ENCODE data around the gene INPP4B.

The INPP4B gene

DNA sequence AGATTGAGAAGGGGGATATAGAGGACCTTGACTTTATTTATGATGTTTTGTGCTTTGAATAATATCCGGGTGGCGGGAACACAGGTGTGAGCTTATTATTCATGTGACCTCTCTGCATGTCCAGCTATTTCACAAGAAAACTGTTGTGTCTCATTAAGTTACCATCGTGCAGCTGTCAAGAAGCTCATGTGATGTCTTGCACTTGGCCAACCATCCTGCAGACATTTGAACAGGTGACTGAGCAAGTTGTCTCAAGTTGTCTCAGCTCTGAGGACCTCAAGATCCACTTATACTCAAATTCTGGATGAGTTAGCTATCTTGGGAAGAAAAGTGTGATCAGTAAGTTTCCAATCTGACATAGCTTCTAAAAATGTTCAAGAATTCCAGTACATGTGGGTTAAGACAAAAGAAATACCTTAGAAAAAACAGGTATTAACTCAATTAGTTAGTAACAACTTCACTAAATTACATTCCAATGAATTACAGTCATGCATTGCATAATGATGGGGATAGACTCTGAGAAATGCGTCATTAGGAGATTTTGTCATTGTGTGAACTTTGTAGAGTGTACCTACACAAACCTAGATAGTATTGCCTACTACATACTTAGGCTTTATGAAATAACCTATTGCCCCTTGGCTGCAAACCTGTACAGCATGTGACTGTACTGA is 462.2 kb downstream of the INPP4B start:
- no peaks in the 10 kb centered on the region for H3K9me3 ChIP-seq (replicated peaks in 1 of 11)
- no peak overlapping the region for H3K27ac ChIP-seq
- H3K9ac ChIP-seq = no peak overlapping the region
- H4K20me1 ChIP-seq = no peaks in the 10 kb centered on the region
- no peak for TF ChIP-seq Cebpa-rat (IDR thresholded peaks at IDR 0.05)
- no peaks in the 10 kb centered on the region for H3K27me3 ChIP-seq
- no peak overlapping the region for H3K4me3 ChIP-seq
- H3K4me1 ChIP-seq = no peaks in the 10 kb centered on the region
- H3K4me2 ChIP-seq = no peak overlapping the region
- H3K36me3 ChIP-seq = no peaks in the 10 kb centered on the region

DNA sequence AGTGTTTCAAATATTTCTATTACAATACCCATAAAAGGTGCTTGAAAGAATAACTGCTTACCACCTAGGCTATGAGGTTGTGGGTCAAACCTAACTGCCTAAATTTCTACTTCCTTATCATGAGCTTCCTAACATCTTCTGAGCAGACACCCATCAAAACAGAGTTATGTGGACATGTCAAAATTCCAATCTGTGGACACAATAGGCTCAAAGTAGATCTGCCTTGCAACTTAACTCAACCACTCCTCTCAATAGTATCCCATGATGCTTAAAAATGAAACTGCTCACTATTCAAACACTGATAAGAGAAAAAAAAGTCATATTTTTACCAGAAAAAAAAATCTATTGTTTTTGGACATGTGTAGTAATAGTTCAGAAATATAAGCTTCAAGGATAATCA is 462.7 kb downstream of the INPP4B start:
- Histone ChIP-seq H3K9ac (no peak overlapping the region), H3K27me3 (no peaks in the 10 kb centered on the region), H3K9me3 (replicated peaks in 1 of 11) (no peaks in the 10 kb centered on the region), H4K20me1 (no peaks in the 10 kb centered on the region), H3K36me3 (no peaks in the 10 kb centered on the region), H3K4me3 (no peak overlapping the region), H3K4me1 (no peaks in the 10 kb centered on the region), H3K27ac (no peak overlapping the region), H3K4me2 (no peak overlapping the region)
- no peak for TF ChIP-seq Cebpa-rat (IDR thresholded peaks at IDR 0.05)

DNA sequence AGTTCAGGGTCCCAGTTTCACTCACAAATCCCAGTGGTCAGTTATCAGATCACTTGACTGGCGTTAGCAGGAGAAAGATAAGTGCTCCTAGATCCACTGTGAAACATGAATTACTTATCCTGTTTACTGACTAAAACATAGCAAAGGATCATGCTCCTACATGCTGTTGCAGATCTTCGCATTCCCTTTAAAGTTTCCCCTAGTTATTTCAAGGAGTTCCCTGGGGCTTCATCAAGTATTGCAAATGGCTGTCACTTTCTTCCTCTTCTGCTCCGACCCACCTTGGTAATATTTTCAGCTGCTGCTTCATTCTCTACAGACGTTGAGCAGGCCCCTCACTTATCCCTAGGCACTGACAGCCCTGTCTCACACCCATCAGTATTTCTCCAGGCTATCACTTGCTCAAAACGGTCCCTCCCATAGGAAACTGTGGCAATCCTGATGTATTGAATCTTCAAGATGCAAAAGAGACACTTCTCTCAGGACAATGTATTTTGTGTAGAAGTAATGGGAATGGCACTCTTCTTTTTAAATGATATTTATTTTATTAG is 466.0 kb downstream of the INPP4B start:
- Histone ChIP-seq H3K4me1 (no peaks in the 10 kb centered on the region), H3K27me3 (no peaks in the 10 kb centered on the region), H4K20me1 (no peaks in the 10 kb centered on the region), H3K4me3 (no peak overlapping the region), H3K36me3 (no peaks in the 10 kb centered on the region), H3K27ac (no peak overlapping the region), H3K9me3 (replicated peaks in 1 of 11) (no peaks in the 10 kb centered on the region), H3K9ac (no peak overlapping the region), H3K4me2 (no peak overlapping the region)
- no peak for TF ChIP-seq Cebpa-rat (IDR thresholded peaks at IDR 0.05)

DNA sequence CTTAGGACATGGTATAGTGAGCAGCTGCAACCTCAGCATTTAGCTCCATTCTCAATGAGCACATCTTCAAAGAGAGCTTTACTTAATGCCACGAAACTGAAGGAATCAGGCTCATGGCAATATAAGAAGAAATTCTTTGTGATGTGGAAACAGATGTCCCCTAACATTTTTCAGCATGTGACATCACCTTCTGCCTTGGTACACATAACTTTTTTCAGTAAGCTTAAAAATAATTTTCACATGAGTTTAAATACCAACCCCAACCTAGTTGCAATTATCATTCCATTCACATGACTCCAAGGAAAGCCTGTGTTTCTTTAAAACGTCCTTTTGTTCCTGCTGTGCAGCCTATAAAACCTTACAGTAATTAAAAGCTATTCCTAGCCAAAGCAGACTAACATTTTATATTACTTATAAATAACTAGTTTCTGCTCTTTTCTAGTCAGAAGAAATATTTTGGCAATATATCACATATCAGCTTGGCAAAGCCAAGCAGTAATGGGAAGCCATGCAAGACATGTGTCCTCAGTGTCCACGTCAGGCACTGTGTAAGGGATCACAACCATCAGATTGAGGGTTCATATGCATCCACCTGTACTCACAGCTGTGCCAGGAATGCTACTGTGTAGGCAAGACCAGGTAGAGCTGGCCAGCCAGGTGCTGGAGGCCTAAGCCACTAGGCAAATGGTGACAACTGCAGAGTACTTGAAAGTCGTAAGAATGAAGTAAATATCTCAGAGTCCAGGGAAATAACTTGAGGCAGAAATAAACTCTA is 466.6 kb downstream of the INPP4B start:
- H3K9me3 ChIP-seq (replicated peaks in 1 of 11) = no peaks in the 10 kb centered on the region
- H3K36me3 ChIP-seq = no peaks in the 10 kb centered on the region
- H3K27me3 ChIP-seq = no peaks in the 10 kb centered on the region
- no peak overlapping the region for H3K4me2 ChIP-seq
- no peaks in the 10 kb centered on the region for H3K4me1 ChIP-seq
- H4K20me1 ChIP-seq = no peaks in the 10 kb centered on the region
- no peak for TF ChIP-seq Cebpa-rat (IDR thresholded peaks at IDR 0.05)
- H3K27ac ChIP-seq = no peak overlapping the region
- H3K4me3 ChIP-seq = no peak overlapping the region
- no peak overlapping the region for H3K9ac ChIP-seq

DNA sequence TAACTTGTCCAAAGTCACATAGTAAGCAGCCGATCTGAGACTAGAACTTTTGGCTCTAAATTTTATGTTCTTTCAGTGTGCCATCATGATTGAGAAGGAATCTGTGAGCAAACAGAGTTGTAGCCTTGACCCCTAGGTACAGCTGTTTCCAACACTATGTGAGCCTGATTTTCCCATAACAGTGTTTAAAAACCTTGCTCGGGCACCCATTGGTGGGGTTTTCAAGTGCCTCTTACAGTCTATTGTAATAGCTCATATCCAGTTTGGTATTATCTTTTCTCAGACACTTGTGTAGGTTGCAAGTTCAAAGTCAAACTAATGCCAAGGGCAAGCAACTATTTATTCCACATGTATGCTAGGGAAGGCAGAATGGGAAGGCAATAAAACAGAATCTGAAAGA is 467.9 kb downstream of the INPP4B start:
- H3K36me3 ChIP-seq = no peaks in the 10 kb centered on the region
- H3K4me2 ChIP-seq = no peak overlapping the region
- H3K27me3 ChIP-seq = no peaks in the 10 kb centered on the region
- no peaks in the 10 kb centered on the region for H4K20me1 ChIP-seq
- TF ChIP-seq Cebpa-rat (IDR thresholded peaks at IDR 0.05) = no peak
- no peak overlapping the region for H3K9ac ChIP-seq
- H3K4me3 ChIP-seq = no peak overlapping the region
- H3K9me3 ChIP-seq (replicated peaks in 1 of 11) = no peaks in the 10 kb centered on the region
- H3K4me1 ChIP-seq = no peaks in the 10 kb centered on the region
- H3K27ac ChIP-seq = no peak overlapping the region

DNA sequence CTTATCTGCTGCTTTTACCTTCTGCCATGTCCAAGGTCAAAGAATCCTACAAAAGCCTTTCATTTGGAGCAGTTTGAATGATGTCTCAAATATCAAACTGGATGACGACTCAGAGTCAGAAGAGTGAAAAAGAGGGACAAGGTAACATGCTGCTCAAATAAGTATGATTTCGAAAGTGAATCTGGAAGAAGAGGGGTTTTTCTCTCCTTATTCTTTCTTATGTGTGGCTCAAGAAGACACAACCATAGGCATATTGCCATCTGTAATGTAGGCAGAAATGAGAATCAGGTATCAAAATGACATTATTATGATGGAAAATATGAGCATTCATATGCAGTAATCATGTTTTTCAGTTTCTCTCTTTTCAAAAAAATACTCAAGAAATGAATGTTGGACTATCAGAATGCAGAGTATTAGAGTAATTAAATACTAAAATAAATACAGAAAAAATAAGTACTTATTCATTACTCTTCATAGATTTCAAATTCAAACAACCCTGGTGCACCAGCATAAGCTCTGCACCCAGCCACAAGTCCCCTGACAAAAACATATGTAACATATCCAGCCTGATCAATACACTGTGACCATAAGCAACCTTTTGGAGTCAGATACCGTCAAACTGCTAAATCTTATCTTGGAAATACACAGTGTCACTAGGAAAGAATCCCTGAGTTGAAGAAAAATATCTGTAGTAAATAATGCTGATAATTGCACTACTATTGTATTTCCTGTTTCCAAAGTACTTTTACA is 468.6 kb downstream of the INPP4B start:
- Histone ChIP-seq H3K4me2 (no peak overlapping the region), H3K9me3 (replicated peaks in 1 of 11) (no peaks in the 10 kb centered on the region), H3K36me3 (no peaks in the 10 kb centered on the region), H3K4me3 (no peak overlapping the region), H4K20me1 (no peaks in the 10 kb centered on the region), H3K27ac (no peak overlapping the region), H3K27me3 (no peaks in the 10 kb centered on the region), H3K4me1 (no peaks in the 10 kb centered on the region), H3K9ac (no peak overlapping the region)
- no peak for TF ChIP-seq Cebpa-rat (IDR thresholded peaks at IDR 0.05)

DNA sequence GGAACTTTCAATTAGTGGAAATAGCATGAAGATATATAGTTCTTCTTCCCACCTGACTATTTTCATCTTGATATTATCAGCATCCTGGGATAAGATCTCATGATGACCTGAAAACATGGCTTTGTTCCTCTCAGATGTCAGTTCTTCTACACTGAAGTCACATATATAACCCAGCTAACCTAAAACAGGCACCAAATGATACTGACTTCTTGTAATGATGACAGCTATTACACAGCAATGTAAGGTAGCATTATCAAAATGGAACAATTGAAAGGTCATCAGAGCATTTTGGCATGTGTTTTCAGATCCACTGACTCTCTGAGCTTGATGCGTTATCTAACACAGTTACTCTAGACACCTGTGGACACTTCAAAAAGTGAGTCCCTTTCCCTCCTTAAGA is 469.9 kb downstream of the INPP4B start:
- Histone ChIP-seq H3K9ac (no peak overlapping the region), H3K36me3 (no peaks in the 10 kb centered on the region), H3K4me2 (no peak overlapping the region), H3K27ac (no peak overlapping the region), H3K4me3 (no peak overlapping the region), H3K4me1 (no peaks in the 10 kb centered on the region), H4K20me1 (no peaks in the 10 kb centered on the region), H3K27me3 (no peaks in the 10 kb centered on the region), H3K9me3 (replicated peaks in 1 of 11) (peaks cover 0 to 2% (median under 1%) of the 10 kb centered on the region in 11 experiments; a peak in 6 of 22 replicates)
- TF ChIP-seq Cebpa-rat (IDR thresholded peaks at IDR 0.05) = no peak

DNA sequence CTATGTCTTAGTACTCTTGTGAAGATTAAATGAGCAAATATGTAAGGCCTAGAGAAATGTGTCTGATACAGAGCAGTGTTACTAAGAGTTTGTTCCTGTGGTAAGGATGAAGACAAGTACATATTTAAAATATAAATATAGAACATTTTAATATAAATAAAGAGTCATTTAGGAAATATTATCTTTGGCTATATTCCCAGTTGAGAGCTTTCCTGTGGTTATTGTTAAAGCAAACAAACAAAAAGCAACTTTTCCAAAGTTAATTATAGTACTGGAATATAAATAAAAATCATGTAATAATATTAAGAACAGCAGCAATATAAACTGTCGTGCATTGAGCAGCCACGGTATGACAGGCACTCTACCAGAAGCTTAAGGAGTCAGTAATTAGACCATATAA is 472.5 kb downstream of the INPP4B start:
- no peaks in the 10 kb centered on the region for H3K4me1 ChIP-seq
- no peaks in the 10 kb centered on the region for H3K36me3 ChIP-seq
- H4K20me1 ChIP-seq = no peaks in the 10 kb centered on the region
- H3K4me2 ChIP-seq = no peak overlapping the region
- no peak overlapping the region for H3K27ac ChIP-seq
- H3K27me3 ChIP-seq = no peaks in the 10 kb centered on the region
- H3K9ac ChIP-seq = no peak overlapping the region
- no peak for TF ChIP-seq Cebpa-rat (IDR thresholded peaks at IDR 0.05)
- H3K4me3 ChIP-seq = no peak overlapping the region
- H3K9me3 ChIP-seq (replicated peaks in 1 of 11) = peaks cover 5 to 9% (median 6%) of the 10 kb centered on the region in 11 experiments; a peak in 12 of 22 replicates

DNA sequence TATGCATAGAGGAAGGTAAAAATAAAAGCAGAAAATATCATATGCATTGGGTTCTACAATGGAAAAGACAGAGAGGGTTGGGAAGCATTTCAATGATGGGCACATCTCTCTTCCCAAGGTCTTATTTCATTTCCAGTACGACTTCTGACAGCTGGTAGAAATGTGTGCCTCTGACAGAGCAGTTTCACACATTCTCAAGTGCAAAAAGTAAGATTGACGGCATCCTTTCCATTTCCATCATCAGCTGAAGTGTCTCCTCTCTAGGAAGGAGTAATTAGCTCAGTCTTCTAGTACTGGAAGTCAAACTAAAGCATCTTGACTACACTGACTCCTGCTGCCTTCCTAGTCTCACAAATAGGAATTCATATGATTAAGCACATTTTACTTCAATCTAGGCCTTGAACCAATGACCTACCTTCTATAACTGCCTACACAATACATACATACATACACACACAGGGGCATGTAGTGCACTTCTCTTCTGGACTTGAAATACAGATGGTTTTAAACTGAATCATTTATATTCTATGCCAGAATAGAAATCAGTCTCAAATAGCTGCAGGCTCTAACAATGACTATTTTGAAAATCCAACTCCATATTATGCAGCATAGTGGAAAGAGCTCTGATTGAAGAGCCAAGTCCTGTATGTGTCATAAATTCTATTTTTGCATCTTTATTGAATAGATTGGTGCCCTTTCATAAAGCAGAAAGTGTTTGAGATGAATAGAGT is 473.4 kb downstream of the INPP4B start:
- Histone ChIP-seq H3K4me3 (no peak overlapping the region), H3K36me3 (no peaks in the 10 kb centered on the region), H4K20me1 (no peaks in the 10 kb centered on the region), H3K4me1 (peaks cover 0 to 5% (median 0%) of the 10 kb centered on the region in 10 experiments; a peak in 2 of 20 replicates), H3K27me3 (no peaks in the 10 kb centered on the region), H3K9me3 (replicated peaks in 1 of 11) (peaks cover 5 to 9% (median 6%) of the 10 kb centered on the region in 11 experiments; a peak in 12 of 22 replicates), H3K4me2 (no peak overlapping the region), H3K9ac (no peak overlapping the region), H3K27ac (no peak overlapping the region)
- no peak for TF ChIP-seq Cebpa-rat (IDR thresholded peaks at IDR 0.05)
